ENCODE measurements around the gene DUSP28.

The DUSP28 gene

DNA sequence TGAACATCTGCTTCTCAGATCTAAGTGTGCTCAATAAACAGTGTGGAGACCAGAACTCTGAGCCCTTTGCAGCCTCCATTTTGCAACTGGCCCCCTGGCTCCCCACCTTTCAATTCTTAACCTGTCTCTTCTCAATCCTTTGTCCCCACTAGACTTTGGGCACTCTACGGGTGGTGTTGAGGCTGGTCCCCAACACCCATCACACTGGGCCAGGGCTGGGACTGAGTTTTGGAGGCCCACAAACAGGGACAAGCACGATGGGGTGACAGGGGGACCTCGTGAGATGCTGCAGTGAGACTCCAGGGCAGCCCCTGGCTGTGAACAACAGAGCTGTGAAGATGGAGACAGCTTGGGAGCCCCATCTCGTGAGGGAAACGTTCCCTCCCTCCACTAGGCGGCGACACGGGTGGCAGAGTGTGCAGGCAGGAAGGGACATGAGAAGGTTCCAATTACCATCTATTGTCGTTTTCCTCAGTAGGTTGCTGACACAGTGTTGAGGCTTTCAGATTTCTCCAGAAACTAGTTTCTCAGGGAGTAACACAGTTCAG lies 3.5 kb upstream of the DUSP28 start:
- TF ChIP-seq, protein P1, sequence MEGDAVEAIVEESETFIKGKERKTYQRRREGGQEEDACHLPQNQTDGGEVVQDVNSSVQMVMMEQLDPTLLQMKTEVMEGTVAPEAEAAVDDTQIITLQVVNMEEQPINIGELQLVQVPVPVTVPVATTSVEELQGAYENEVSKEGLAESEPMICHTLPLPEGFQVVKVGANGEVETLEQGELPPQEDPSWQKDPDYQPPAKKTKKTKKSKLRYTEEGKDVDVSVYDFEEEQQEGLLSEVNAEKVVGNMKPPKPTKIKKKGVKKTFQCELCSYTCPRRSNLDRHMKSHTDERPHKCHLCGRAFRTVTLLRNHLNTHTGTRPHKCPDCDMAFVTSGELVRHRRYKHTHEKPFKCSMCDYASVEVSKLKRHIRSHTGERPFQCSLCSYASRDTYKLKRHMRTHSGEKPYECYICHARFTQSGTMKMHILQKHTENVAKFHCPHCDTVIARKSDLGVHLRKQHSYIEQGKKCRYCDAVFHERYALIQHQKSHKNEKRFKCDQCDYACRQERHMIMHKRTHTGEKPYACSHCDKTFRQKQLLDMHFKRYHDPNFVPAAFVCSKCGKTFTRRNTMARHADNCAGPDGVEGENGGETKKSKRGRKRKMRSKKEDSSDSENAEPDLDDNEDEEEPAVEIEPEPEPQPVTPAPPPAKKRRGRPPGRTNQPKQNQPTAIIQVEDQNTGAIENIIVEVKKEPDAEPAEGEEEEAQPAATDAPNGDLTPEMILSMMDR (IDR thresholded peaks at IDR 0.05; ENCODE audit: low read length) = peak; percentile 70
- TF ChIP-seq EZH2 (IDR thresholded peaks at IDR 0.05; ENCODE audit: borderline replicate concordance, low read length) = no peak
- Histone ChIP-seq H3K27ac (ENCODE audit: low read depth, low read length, poor library complexity, severe bottlenecking) (no peak overlapping the region), H3K36me3 (ENCODE audit: insufficient read depth, low read length) (peaks cover 29% of the 10 kb centered on the region), H3K4me1 (ENCODE audit: insufficient read depth, low read length, severe bottlenecking) (peaks cover 35% of the 10 kb centered on the region), H3K4me3 (ENCODE audit: low read depth, low read length, poor library complexity, severe bottlenecking) (no peak overlapping the region), H3K9me2 (ENCODE audit: low read depth, low read length) (no peaks in the 10 kb centered on the region), H2AFZ (ENCODE audit: low read length) (no peak overlapping the region), H3K27me3 (ENCODE audit: insufficient read depth, low read length) (no peaks in the 10 kb centered on the region), H3K9me3 (ENCODE audit: low read length) (no peaks in the 10 kb centered on the region), H3K4me2 (ENCODE audit: low read length) (no peak overlapping the region), H3F3A (ENCODE audit: insufficient read depth, low read length) (no peaks in the 10 kb centered on the region), H4K20me1 (ENCODE audit: insufficient read depth, low read length) (no peaks in the 10 kb centered on the region), H3K9ac (ENCODE audit: low read length) (no peak overlapping the region), H3K79me2 (ENCODE audit: insufficient read depth, low read length) (peaks cover 5% of the 10 kb centered on the region; the same call in 1 of the 2 replicates)

DNA sequence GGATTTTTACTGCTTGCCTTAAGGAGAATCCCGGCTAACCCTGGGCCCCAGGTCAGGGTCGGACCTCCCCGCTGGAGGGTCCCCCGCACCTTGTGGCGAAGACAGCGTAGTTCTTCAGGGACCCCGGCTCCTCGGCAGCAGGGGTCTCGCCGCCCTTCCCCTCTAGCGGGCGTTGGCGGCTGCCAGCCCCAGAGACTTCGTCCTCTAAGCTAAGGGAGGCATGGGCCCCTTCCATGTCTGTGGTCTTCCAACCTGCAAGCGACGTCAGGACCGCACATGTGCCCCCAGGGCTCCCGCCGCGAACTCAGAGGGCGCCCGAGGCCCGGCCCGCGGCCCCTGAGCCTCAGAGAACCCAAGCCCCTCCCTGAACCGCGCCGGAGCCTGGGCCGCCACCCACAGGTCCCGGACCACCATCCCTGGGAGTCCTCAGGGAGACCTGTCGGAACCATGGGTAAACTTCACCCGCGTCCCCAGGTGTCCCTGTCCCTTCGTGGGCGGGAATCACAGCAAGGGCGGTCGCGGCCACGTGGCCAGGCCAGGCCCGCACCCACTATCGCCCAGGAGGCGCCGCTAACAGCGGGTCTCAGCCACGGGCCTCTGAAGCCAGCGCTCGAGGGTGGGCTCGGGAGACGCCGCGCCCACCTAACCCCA lies 2.9 kb upstream of the DUSP28 start:
- peaks cover 24% of the 10 kb centered on the region for H3K36me3 ChIP-seq (ENCODE audit: insufficient read depth, low read length)
- peaks cover 41% of the 10 kb centered on the region for H3K4me1 ChIP-seq (ENCODE audit: insufficient read depth, low read length, severe bottlenecking)
- no peaks in the 10 kb centered on the region for H3K27me3 ChIP-seq (ENCODE audit: insufficient read depth, low read length)
- no peak overlapping the region for H3K9ac ChIP-seq (ENCODE audit: low read length)
- no peaks in the 10 kb centered on the region for H3K9me3 ChIP-seq (ENCODE audit: low read length)
- H3K9me2 ChIP-seq (ENCODE audit: low read depth, low read length) = no peaks in the 10 kb centered on the region
- TF ChIP-seq EZH2 (IDR thresholded peaks at IDR 0.05; ENCODE audit: borderline replicate concordance, low read length) = no peak
- TF ChIP-seq, protein P1 (IDR thresholded peaks at IDR 0.05; ENCODE audit: low read length) = 0 out of 2 replicates have a peak, but pooled peaks have one; percentile 10
- peak overlapping the region; percentile 50 for H3K4me3 ChIP-seq (ENCODE audit: low read depth, low read length, poor library complexity, severe bottlenecking)
- H3K27ac ChIP-seq (ENCODE audit: low read depth, low read length, poor library complexity, severe bottlenecking) = no peak overlapping the region
- H3K4me2 ChIP-seq (ENCODE audit: low read length) = peak overlapping the region; percentile 90
- no peak overlapping the region for H2AFZ ChIP-seq (ENCODE audit: low read length)
- peaks cover 5% of the 10 kb centered on the region; the same call in 1 of the 2 replicates for H3K79me2 ChIP-seq (ENCODE audit: insufficient read depth, low read length)
- no peaks in the 10 kb centered on the region for H4K20me1 ChIP-seq (ENCODE audit: insufficient read depth, low read length)
- H3F3A ChIP-seq (ENCODE audit: insufficient read depth, low read length) = no peaks in the 10 kb centered on the region

DNA sequence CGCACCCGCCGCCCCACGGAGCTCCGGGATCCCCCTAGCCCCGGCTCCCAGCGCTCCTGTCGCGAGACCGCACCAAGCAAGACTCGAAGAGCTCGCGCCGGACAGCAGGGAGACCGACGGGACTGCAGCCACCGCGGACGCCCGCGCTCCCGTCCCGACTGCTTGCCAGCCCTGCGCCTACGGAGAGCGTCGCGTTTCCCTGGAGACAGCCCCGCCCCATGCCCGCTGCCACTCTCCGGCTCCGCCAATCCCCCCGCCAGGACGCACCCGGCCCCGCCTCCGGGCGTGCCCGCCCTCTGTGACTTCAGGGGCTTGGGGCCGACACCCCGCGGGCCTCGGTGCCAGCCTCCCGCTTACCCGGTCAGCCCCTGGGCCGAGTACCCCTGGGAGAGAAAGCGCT lies 2.3 kb upstream of the DUSP28 start, which contains the start of gene ANKMY1:
ANKMY1 (minus strand) TSS at position 181 of the 400 bp plus-strand sequence. CDS start 653 bp downstream, outside the sequence.
- H3F3A ChIP-seq (ENCODE audit: insufficient read depth, low read length) = no peaks in the 10 kb centered on the region
- H3K4me3 ChIP-seq (ENCODE audit: low read depth, low read length, poor library complexity, severe bottlenecking) = peak within 1 kb of the TSS; percentile 88
- H2AFZ ChIP-seq (ENCODE audit: low read length) = no peak within 1 kb of the TSS
- H4K20me1 ChIP-seq (ENCODE audit: insufficient read depth, low read length) = no peaks in the 10 kb centered on the region
- peak within 1 kb of the TSS; percentile 81 for H3K27ac ChIP-seq (ENCODE audit: low read depth, low read length, poor library complexity, severe bottlenecking)
- H3K9me2 ChIP-seq (ENCODE audit: low read depth, low read length) = no peaks in the 10 kb centered on the region
- no peak within 1 kb of the TSS; the same call in 1 of the 2 replicates for H3K9ac ChIP-seq (ENCODE audit: low read length)
- peaks cover 44% of the 10 kb centered on the region for H3K4me1 ChIP-seq (ENCODE audit: insufficient read depth, low read length, severe bottlenecking)
- H3K9me3 ChIP-seq (ENCODE audit: low read length) = no peaks in the 10 kb centered on the region
- H3K79me2 ChIP-seq (ENCODE audit: insufficient read depth, low read length) = peaks cover 5% of the 10 kb centered on the region; the same call in 1 of the 2 replicates
- TF ChIP-seq EZH2 (IDR thresholded peaks at IDR 0.05; ENCODE audit: borderline replicate concordance, low read length) = no peak
- TF ChIP-seq, protein P1 (IDR thresholded peaks at IDR 0.05; ENCODE audit: low read length) = no peak
- peak within 1 kb of the TSS; percentile 90 for H3K4me2 ChIP-seq (ENCODE audit: low read length)
- H3K36me3 ChIP-seq (ENCODE audit: insufficient read depth, low read length) = peaks cover 24% of the 10 kb centered on the region
- no peaks in the 10 kb centered on the region for H3K27me3 ChIP-seq (ENCODE audit: insufficient read depth, low read length)

All from OCI-LY1 (cell line).